H9 (cell line): Measurements from ENCODE around the gene OTX1. TPM values are rescaled to one million over a fixed set of nuclear protein-coding genes. Genes with fewer than 3 reads are reported as not detected.
A peak's percentile ranks its signal among the peaks of the same experiment; 100 is the strongest.

Experiments used
- DNase-seq: peaks from one replicate; pipeline ENCODE4 v3.0.0-alpha.2; 2017
- H2AFZ ChIP-seq: one replicate; pipeline ENCODE4 v1.6.1; 2013; ENCODE audit warnings: mild to moderate bottlenecking, low read length, control low read depth, moderate library complexity
- H2AK5ac ChIP-seq: 2 replicates; pipeline ENCODE4 v1.6.1; 2013; ENCODE audit warnings: low read length, control low read depth, mixed read lengths; ENCODE audit not compliant: insufficient read length
- H2BK120ac ChIP-seq: one replicate; pipeline ENCODE4 v1.6.1; 2013; ENCODE audit warnings: low read depth, mild to moderate bottlenecking, low read length, control low read depth, inconsistent platforms; ENCODE audit not compliant: poor library complexity, severe bottlenecking
- H2BK12ac ChIP-seq: 2 replicates; pipeline ENCODE4 v1.6.1; 2013; ENCODE audit warnings: low read length, control low read depth, mixed read lengths, low read depth; ENCODE audit not compliant: insufficient read length
- H2BK15ac ChIP-seq: 2 replicates; pipeline ENCODE4 v1.6.1; 2013; ENCODE audit warnings: low read depth, low read length, control low read depth
- H2BK20ac ChIP-seq: one replicate; pipeline ENCODE4 v1.6.1; 2013; ENCODE audit warnings: low read depth, mild to moderate bottlenecking, low read length, control low read depth, inconsistent platforms; ENCODE audit not compliant: poor library complexity, severe bottlenecking
- H2BK5ac ChIP-seq: 2 replicates; pipeline ENCODE4 v1.6.1; 2013; ENCODE audit warnings: low read length, control low read depth, mixed read lengths; ENCODE audit not compliant: insufficient read length
- H3K14ac ChIP-seq: 2 replicates; pipeline ENCODE4 v1.6.1; 2013; ENCODE audit warnings: low read length, control low read depth; ENCODE audit not compliant: insufficient read depth
- H3K18ac ChIP-seq: 2 replicates; pipeline ENCODE4 v1.6.1; 2013; ENCODE audit warnings: low read depth, mild to moderate bottlenecking, mixed read lengths, low read length, control low read depth; ENCODE audit not compliant: insufficient read length
- H3K23ac ChIP-seq: 2 replicates; pipeline ENCODE4 v1.6.1; 2013; ENCODE audit warnings: low read length, control low read depth, mixed read lengths, low read depth; ENCODE audit not compliant: insufficient read length
- H3K23me2 ChIP-seq: 2 replicates; pipeline ENCODE4 v1.6.1; 2013; ENCODE audit warnings: low read depth, mild to moderate bottlenecking, mixed read lengths, low read length, control low read depth; ENCODE audit not compliant: insufficient read length, poor library complexity, severe bottlenecking
- H3K27ac ChIP-seq: 2 replicates; pipeline ENCODE4 v1.5.1; 2013; ENCODE audit warnings: low read length, control low read depth, mixed read lengths, low read depth; ENCODE audit not compliant: insufficient read length
- H3K27me3 ChIP-seq: 2 replicates; pipeline ENCODE4 v1.6.1; 2013; ENCODE audit warnings: low read length, control low read depth, inconsistent platforms; ENCODE audit not compliant: insufficient read depth
- H3K4ac ChIP-seq: 2 replicates; pipeline ENCODE4 v1.6.1; 2013; ENCODE audit warnings: low read depth, mild to moderate bottlenecking, control low read depth, inconsistent platforms, low read length, moderate library complexity
- H3K4me1 ChIP-seq: 2 replicates; pipeline ENCODE4 v1.6.1; 2013; ENCODE audit warnings: low read length, control low read depth, inconsistent platforms; ENCODE audit not compliant: insufficient read depth
- H3K4me2 ChIP-seq: 2 replicates; pipeline ENCODE4 v1.6.1; 2013; ENCODE audit warnings: low read length, control low read depth, mixed read lengths; ENCODE audit not compliant: insufficient read length, insufficient read depth
- H3K56ac ChIP-seq: 2 replicates; pipeline ENCODE4 v1.6.1; 2013; ENCODE audit warnings: low read depth, mild to moderate bottlenecking, mixed read lengths, low read length, control low read depth; ENCODE audit not compliant: insufficient read length
- H3K79me1 ChIP-seq: 2 replicates; pipeline ENCODE4 v1.6.1; 2013; ENCODE audit warnings: low read depth, mild to moderate bottlenecking, moderate library complexity, low read length, control low read depth, inconsistent platforms; ENCODE audit not compliant: insufficient read depth, poor library complexity, severe bottlenecking
- H3K79me2 ChIP-seq: 2 replicates; pipeline ENCODE4 v1.6.1; 2013; ENCODE audit warnings: low read length, control low read depth, inconsistent platforms; ENCODE audit not compliant: insufficient read depth
- H3K9ac ChIP-seq: 2 replicates; pipeline ENCODE4 v1.6.1; 2013; ENCODE audit warnings: low read length, control low read depth, mixed read lengths; ENCODE audit not compliant: insufficient read length; ENCODE audit errors: extremely low read depth
- H3K9me3 ChIP-seq: one replicate; pipeline ENCODE4 v1.6.1; 2013; ENCODE audit warnings: low read depth, low read length, inconsistent platforms; ENCODE audit not compliant: control insufficient read depth
- H3T11ph ChIP-seq: one replicate; pipeline ENCODE4 v1.6.1; 2013; ENCODE audit warnings: mild to moderate bottlenecking, low read length, control low read depth, inconsistent platforms
- H4K20me1 ChIP-seq: one replicate; pipeline ENCODE4 v1.6.1; 2013; ENCODE audit not compliant: control insufficient read depth, insufficient read length, insufficient read depth
- H4K5ac ChIP-seq: 2 replicates; pipeline ENCODE4 v1.6.1; 2013; ENCODE audit warnings: low read depth, mild to moderate bottlenecking, mixed read lengths, low read length, control low read depth; ENCODE audit not compliant: insufficient read length
- H4K8ac ChIP-seq: replicated peaks from 2 replicates; pipeline ENCODE4 v1.6.1; 2013; ENCODE audit warnings: low read length, control low read depth, mixed read lengths, low read depth; ENCODE audit not compliant: insufficient read length
- H4K91ac ChIP-seq: 2 replicates; pipeline ENCODE4 v1.6.1; 2013; ENCODE audit warnings: low read depth, mild to moderate bottlenecking, moderate library complexity, mixed read lengths, low read length, control low read depth; ENCODE audit not compliant: insufficient read length
- H3K27ac Mint-ChIP-seq, 3 experiments: 2 replicates in 2 of 3; 3 replicates in 1 of 3; pipeline ENCODE4 v1.8.0; 2020 to 2021; ENCODE audit warnings: mixed read lengths in 3 of 3, mild to moderate bottlenecking in 1 of 3, moderate library complexity in 1 of 3
- H3K27me3 Mint-ChIP-seq: 2 replicates; pipeline ENCODE4 v1.8.0; 2021; ENCODE audit warnings: low read depth, mild to moderate bottlenecking, moderate library complexity, mixed read lengths
- H3K36me3 Mint-ChIP-seq, 3 experiments: 2 replicates in 2 of 3; 3 replicates in 1 of 3; pipeline ENCODE4 v1.8.0; 2020 to 2021; ENCODE audit warnings: low read depth in 3 of 3, mixed read lengths in 3 of 3; ENCODE audit not compliant: insufficient read depth in 1 of 3
- H3K4me1 Mint-ChIP-seq, 2 experiments: 2 replicates each; pipeline ENCODE4 v1.8.0; 2020; ENCODE audit warnings: mixed read lengths in 2 of 2
- H3K4me3 Mint-ChIP-seq, 2 experiments: 2 replicates in 1 of 2; 3 replicates in 1 of 2; pipeline ENCODE4 v1.8.0; 2020 to 2021; ENCODE audit warnings: mild to moderate bottlenecking in 2 of 2, mixed read lengths in 2 of 2, moderate library complexity in 1 of 2
- H3K9me3 Mint-ChIP-seq, 2 experiments: 2 replicates in 1 of 2; 3 replicates in 1 of 2; pipeline ENCODE4 v1.8.0; 2020; ENCODE audit warnings: mild to moderate bottlenecking in 2 of 2, mixed read lengths in 2 of 2, moderate library complexity in 1 of 2
- WGBS: extraction: QIAGEN DNeasy Blood & Tissue Kit; methylation state at CpG from one replicate; pipeline ENCODE4 v1.1.7; 2013; ENCODE audit warnings: missing lambda C conversion rate, low lambda C conversion rate, mixed read lengths; ENCODE audit not compliant: insufficient read length; ENCODE audit errors: extremely low coverage; 5-methylcytosine and 5-hydroxymethylcytosine counted together
- total RNA-seq: library from RNA; stranded (reverse); gene quantifications from 2 replicates; pipeline ENCODE4 v1.2.1, GENCODE V29; 2021
- TF ChIP-seq, protein P1 (sequence below): fragments of 200-600 bp; sonication (generic); conservative IDR thresholded peaks from 3 replicates; pipeline ENCODE4 v1.8.0; 2021; ENCODE audit warnings: antibody characterized with exemption, mild to moderate bottlenecking

Gene OTX1
- total RNA-seq, 1 experiment from 2014 or later, result 0.13 TPM

- Mint-ChIP-seq H3K27ac (0 out of 7 replicates have a peak overlapping the region, but pooled peaks of 1 of the 3 experiments have one; percentile 35), H3K9me3 (peaks cover 0 to 2% of the 10 kb centered on the region in 2 experiments; a peak in 3 of 5 replicates), H3K36me3 (no peaks in the 10 kb centered on the region; a peak in 1 of 7 replicates), H3K4me3 (peak overlapping the region; percentile 59 to 86), H3K4me1 (peaks cover 66 to 72% of the 10 kb centered on the region in 2 experiments), H3K27me3 (peaks cover 82% of the 10 kb centered on the region)
- Histone ChIP-seq H3K79me2 (no peaks in the 10 kb centered on the region), H3K27me3 (peaks cover 31% of the 10 kb centered on the region), H4K8ac (no peak overlapping the region), H3K9ac (no peak overlapping the region), H4K5ac (no peak overlapping the region), H4K91ac (no peak overlapping the region), H2AFZ (no peak overlapping the region), H3K23ac (no peak overlapping the region), H3K56ac (no peak overlapping the region), H3K14ac (no peak overlapping the region), H3K27ac (no peak overlapping the region), H3K4me1 (peaks cover 3% of the 10 kb centered on the region; the same call in 1 of the 2 replicates), H2BK15ac (no peak overlapping the region), H4K20me1 (no peaks in the 10 kb centered on the region), H3K23me2 (peaks cover 59% of the 10 kb centered on the region), H2AK5ac (no peak overlapping the region), H2BK20ac (no peak overlapping the region), H3K9me3 (no peaks in the 10 kb centered on the region), H3K4me2 (peak overlapping the region; percentile 66), H2BK5ac (no peak overlapping the region), H2BK12ac (no peak overlapping the region), H3K4ac (no peak overlapping the region), H2BK120ac (no peak overlapping the region), H3K18ac (no peak overlapping the region), H3T11ph (no peak overlapping the region), H3K79me1 (no peaks in the 10 kb centered on the region)
- no CpG with 5 or more reads among the region's 71 CpGs for WGBS
- TF ChIP-seq, protein P1, sequence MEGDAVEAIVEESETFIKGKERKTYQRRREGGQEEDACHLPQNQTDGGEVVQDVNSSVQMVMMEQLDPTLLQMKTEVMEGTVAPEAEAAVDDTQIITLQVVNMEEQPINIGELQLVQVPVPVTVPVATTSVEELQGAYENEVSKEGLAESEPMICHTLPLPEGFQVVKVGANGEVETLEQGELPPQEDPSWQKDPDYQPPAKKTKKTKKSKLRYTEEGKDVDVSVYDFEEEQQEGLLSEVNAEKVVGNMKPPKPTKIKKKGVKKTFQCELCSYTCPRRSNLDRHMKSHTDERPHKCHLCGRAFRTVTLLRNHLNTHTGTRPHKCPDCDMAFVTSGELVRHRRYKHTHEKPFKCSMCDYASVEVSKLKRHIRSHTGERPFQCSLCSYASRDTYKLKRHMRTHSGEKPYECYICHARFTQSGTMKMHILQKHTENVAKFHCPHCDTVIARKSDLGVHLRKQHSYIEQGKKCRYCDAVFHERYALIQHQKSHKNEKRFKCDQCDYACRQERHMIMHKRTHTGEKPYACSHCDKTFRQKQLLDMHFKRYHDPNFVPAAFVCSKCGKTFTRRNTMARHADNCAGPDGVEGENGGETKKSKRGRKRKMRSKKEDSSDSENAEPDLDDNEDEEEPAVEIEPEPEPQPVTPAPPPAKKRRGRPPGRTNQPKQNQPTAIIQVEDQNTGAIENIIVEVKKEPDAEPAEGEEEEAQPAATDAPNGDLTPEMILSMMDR, result peak; percentile 26; the same call in 2 of the 3 replicates
- peak; percentile 71 for DNase-seq
These were observed 3.0 kb upstream of the OTX1 start for GRCh38 chr2:63047321-63048279.
